ENCODE results near the gene PTPN23.

Gene PTPN23

GRCh38 chr3:47394881-47395280, 14.1 kb downstream of the PTPN23 start:
- no peaks in the 10 kb centered on the region for H4K20me1 ChIP-seq (ENCODE audit: control insufficient read depth, insufficient read depth, low read depth, low read length)
- TF ChIP-seq EZH2phosphoT487 (IDR thresholded peaks at IDR 0.05; ENCODE audit: borderline replicate concordance, low read length) (no peak), CTCF (IDR thresholded peaks at IDR 0.05; ENCODE audit: low read depth, low read length, poor library complexity, severe bottlenecking) (no peak)

GRCh38 chr3:47398228-47398627, 17.4 kb downstream of the PTPN23 start:
- no peaks in the 10 kb centered on the region for H3K27me3 ChIP-seq (ENCODE audit: control insufficient read depth, low read length)
- no peak overlapping the region for H3K4me3 ChIP-seq (ENCODE audit: low read length)
- H3K4me2 ChIP-seq (ENCODE audit: low read length): no peak overlapping the region
- H3K4me1 ChIP-seq (ENCODE audit: control insufficient read depth, low read length): no peaks in the 10 kb centered on the region
- peaks cover 27% of the 10 kb centered on the region for H3K79me2 ChIP-seq (ENCODE audit: control insufficient read depth, low read length)
- H3K27ac ChIP-seq (ENCODE audit: low read depth, low read length): no peak overlapping the region
- peaks cover 16% of the 10 kb centered on the region; the same call in 1 of the 2 replicates for H3K36me3 ChIP-seq (ENCODE audit: control insufficient read depth, low read length)
- no peaks in the 10 kb centered on the region for H4K20me1 ChIP-seq (ENCODE audit: control insufficient read depth, insufficient read depth, low read depth, low read length)
- no peak for TF ChIP-seq CTCF (IDR thresholded peaks at IDR 0.05; ENCODE audit: low read depth, low read length, poor library complexity, severe bottlenecking)
- no peak for TF ChIP-seq EZH2phosphoT487 (IDR thresholded peaks at IDR 0.05; ENCODE audit: borderline replicate concordance, low read length)
- H3K9me2 ChIP-seq (replicated peaks; ENCODE audit: control insufficient read depth, low read length): no peaks in the 10 kb centered on the region
- no peaks in the 10 kb centered on the region for H3K9me3 ChIP-seq (ENCODE audit: control insufficient read depth, insufficient read depth, low read length)
- H3F3A ChIP-seq (ENCODE audit: control insufficient read depth, insufficient read depth): no peaks in the 10 kb centered on the region

More at GRCh38 chr3:47394881-47395280, 14.1 kb downstream of the PTPN23 start:
- peaks cover 57% of the 10 kb centered on the region for H3K79me2 ChIP-seq (ENCODE audit: control insufficient read depth, low read length)
- no peaks in the 10 kb centered on the region for H3K4me1 ChIP-seq (ENCODE audit: control insufficient read depth, low read length)
- H3K4me2 ChIP-seq (ENCODE audit: low read length): no peak overlapping the region
- H3K9me3 ChIP-seq (ENCODE audit: control insufficient read depth, insufficient read depth, low read length): no peaks in the 10 kb centered on the region
- no peaks in the 10 kb centered on the region for H3F3A ChIP-seq (ENCODE audit: control insufficient read depth, insufficient read depth)
- H3K27me3 ChIP-seq (ENCODE audit: control insufficient read depth, low read length): no peaks in the 10 kb centered on the region
- H3K4me3 ChIP-seq (ENCODE audit: low read length): no peak overlapping the region
- H3K9me2 ChIP-seq (replicated peaks; ENCODE audit: control insufficient read depth, low read length): no peaks in the 10 kb centered on the region
- H3K27ac ChIP-seq (ENCODE audit: low read depth, low read length): no peak overlapping the region
- peaks cover 16% of the 10 kb centered on the region; the same call in 1 of the 2 replicates for H3K36me3 ChIP-seq (ENCODE audit: control insufficient read depth, low read length)

GRCh38 chr3:47399016-47399415, 18.2 kb downstream of the PTPN23 start:
- H3K4me2 ChIP-seq (ENCODE audit: low read length): no peak overlapping the region

More at GRCh38 chr3:47399016-47399415, 18.2 kb downstream of the PTPN23 start:
- H3K36me3 ChIP-seq (ENCODE audit: control insufficient read depth, low read length): peaks cover 16% of the 10 kb centered on the region; the same call in 1 of the 2 replicates
- H3K4me3 ChIP-seq (ENCODE audit: low read length): no peak overlapping the region
- no peaks in the 10 kb centered on the region for H3K9me3 ChIP-seq (ENCODE audit: control insufficient read depth, insufficient read depth, low read length)
- TF ChIP-seq CTCF (IDR thresholded peaks at IDR 0.05; ENCODE audit: low read depth, low read length, poor library complexity, severe bottlenecking) (no peak), EZH2phosphoT487 (IDR thresholded peaks at IDR 0.05; ENCODE audit: borderline replicate concordance, low read length) (no peak)
- no peaks in the 10 kb centered on the region for H3F3A ChIP-seq (ENCODE audit: control insufficient read depth, insufficient read depth)
- no peaks in the 10 kb centered on the region for H3K27me3 ChIP-seq (ENCODE audit: control insufficient read depth, low read length)
- no peaks in the 10 kb centered on the region for H3K4me1 ChIP-seq (ENCODE audit: control insufficient read depth, low read length)
- H3K79me2 ChIP-seq (ENCODE audit: control insufficient read depth, low read length): peaks cover 21% of the 10 kb centered on the region
- H3K9me2 ChIP-seq (replicated peaks; ENCODE audit: control insufficient read depth, low read length): no peaks in the 10 kb centered on the region
- H3K27ac ChIP-seq (ENCODE audit: low read depth, low read length): no peak overlapping the region
- no peaks in the 10 kb centered on the region for H4K20me1 ChIP-seq (ENCODE audit: control insufficient read depth, insufficient read depth, low read depth, low read length)
